Upper lobe of left lung (tissue), 6 donors: ENCODE results near the gene SLC30A1. TPM values are rescaled to one million over a fixed set of nuclear protein-coding genes. Genes with fewer than 3 reads are reported as not detected.

Experiments
- ATAC-seq, 2 donors: fragments of 200-7000 bp; cut with Tn5 transposase; one replicate each; pipeline ENCODE4 v1.9.1; 2022; ENCODE audit warnings: mild to moderate bottlenecking in 2 of 2, moderate library complexity in 2 of 2; ENCODE audit not compliant: low FRiP score in 2 of 2
- DNase-seq, 2 donors: peaks; one replicate each; pipeline ENCODE4 v3.0.0-alpha.2; 2019 to 2020
- H3K27ac ChIP-seq, 4 donors: fragments of 200-600 bp; sonication (generic); one replicate each; pipeline ENCODE4 v1.5.1; 2016 to 2019
- H3K27me3 ChIP-seq, 4 donors: fragments of 200-600 bp; sonication (generic); one replicate each; pipeline ENCODE4 v1.5.1; 2017 to 2019
- H3K36me3 ChIP-seq, 4 donors: fragments of 200-600 bp; sonication (generic); one replicate each; pipeline ENCODE4 v1.5.1; 2016 to 2019
- H3K4me1 ChIP-seq, 4 donors: fragments of 200-600 bp; sonication (generic); one replicate each; pipeline ENCODE4 v1.5.1; 2018 to 2019
- H3K4me3 ChIP-seq, 4 donors: fragments of 200-600 bp; sonication (generic); one replicate each; pipeline ENCODE4 v1.5.1; 2017 to 2019; ENCODE audit warnings: mild to moderate bottlenecking in 2 of 4, moderate library complexity in 1 of 4
- H3K9me3 ChIP-seq, 4 donors: fragments of 200-600 bp; sonication (generic); one replicate each; pipeline ENCODE4 v1.5.1; 2018 to 2019
- CTCF ChIP-seq, 6 experiments: fragments of 450-650 bp in 4 of 6; fragments of 200-600 bp in 2 of 6; sonication (generic) in 2 of 6; IDR thresholded peaks; one replicate each; pipeline ENCODE4 v1.5.1; 2016 to 2019; ENCODE audit warnings: antibody characterized with exemption in 6 of 6
- EP300 ChIP-seq, 4 donors: sonication (generic); formaldehyde crosslinking; IDR thresholded peaks; one replicate each; pipeline ENCODE4 v1.5.1; 2017; ENCODE audit warnings: antibody characterized with exemption in 4 of 4, control low read depth in 2 of 4
- POLR2A ChIP-seq, 4 donors: fragments of 450-650 bp; IDR thresholded peaks; one replicate each; pipeline ENCODE4 v1.5.1; 2016 to 2017; ENCODE audit warnings: antibody characterized with exemption in 4 of 4, mild to moderate bottlenecking in 2 of 4
- POLR2AphosphoS5 ChIP-seq, 2 donors: sonication (generic); formaldehyde crosslinking; IDR thresholded peaks; one replicate each; pipeline ENCODE4 v1.5.1; 2017; ENCODE audit warnings: antibody characterized with exemption in 2 of 2
- WGBS, 2 donors: methylation state at CpG; one replicate each; pipeline ENCODE4 v1.1.5; 2017 to 2018; 5-methylcytosine and 5-hydroxymethylcytosine counted together
- total RNA-seq, 6 donors: library from RNA; depleted of rRNA in 4 of 6; stranded (reverse); fragments of >200 nt in 4 of 6; gene quantifications; one replicate each; pipeline versions ENCODE4 v1.1.0 to v1.2.1, GENCODE V29; 2016 to 2021
- donor health status: DM: no; HTN: no; CAD: no; lungs with moderate emphysema.
- donor health status: DM: no; HTN: yes; CAD: no; lungs with severe emphysema.

The SLC30A1 gene
- total RNA-seq, 6 donors from 2014 or later, result 3.1 to 19.2 (median 13.2) TPM

GRCh38 chr1:211559222-211560010, 19.5 kb downstream of the SLC30A1 start:
- 74 to 75% methylated on average over 8 to 9 of the region's 9 CpGs for WGBS, 2 donors
- H3K27ac ChIP-seq, result no peak overlapping the region
- no peaks in the 10 kb centered on the region for H3K4me1 ChIP-seq
- H3K9me3 ChIP-seq, result no peaks in the 10 kb centered on the region
- TF ChIP-seq CTCF (IDR thresholded peaks at IDR 0.05) (no peak), EP300 (IDR thresholded peaks at IDR 0.05) (no peak), POLR2AphosphoS5 (IDR thresholded peaks at IDR 0.05) (no peak), POLR2A (IDR thresholded peaks at IDR 0.05) (no peak)
- H3K27me3 ChIP-seq, result no peaks in the 10 kb centered on the region
- H3K36me3 ChIP-seq, result no peaks in the 10 kb centered on the region
- no peak for DNase-seq
- H3K4me3 ChIP-seq, result no peak overlapping the region
- no peak for ATAC-seq

- Histone ChIP-seq H3K4me1 (no peaks in the 10 kb centered on the region), H3K9me3 (no peaks in the 10 kb centered on the region), H3K27ac (no peak overlapping the region), H3K27me3 (no peaks in the 10 kb centered on the region), H3K36me3 (no peaks in the 10 kb centered on the region), H3K4me3 (no peak overlapping the region)
- DNase-seq, result no peak
- no peak for ATAC-seq
- WGBS, 2 donors, result 89 to 95% methylated on average over 8 of the region's 8 CpGs
- TF ChIP-seq POLR2AphosphoS5 (IDR thresholded peaks at IDR 0.05) (no peak), POLR2A (IDR thresholded peaks at IDR 0.05) (no peak), CTCF (IDR thresholded peaks at IDR 0.05) (no peak), EP300 (IDR thresholded peaks at IDR 0.05) (no peak)
Measured at GRCh38 chr1:211557894-211558625, 20.9 kb downstream of the SLC30A1 start.

- Histone ChIP-seq H3K4me3 (no peak overlapping the region), H3K4me1 (peaks cover 0 to 9% (median 7%) of the 10 kb centered on the region in 4 donors), H3K9me3 (no peaks in the 10 kb centered on the region), H3K27ac (no peak overlapping the region), H3K27me3 (no peaks in the 10 kb centered on the region), H3K36me3 (no peaks in the 10 kb centered on the region)
- ATAC-seq, result no peak
- DNase-seq, result no peak
- TF ChIP-seq EP300 (IDR thresholded peaks at IDR 0.05), result no peak
- 94% methylated on average over 2 of the region's 2 CpGs for WGBS, 2 donors
Measured at GRCh38 chr1:211553549-211553948, 25.4 kb downstream of the SLC30A1 start.

- Histone ChIP-seq H3K27ac (no peak overlapping the region), H3K4me3 (no peak overlapping the region), H3K27me3 (no peaks in the 10 kb centered on the region), H3K4me1 (peaks cover 0 to 9% (median 7%) of the 10 kb centered on the region in 4 donors), H3K36me3 (no peaks in the 10 kb centered on the region), H3K9me3 (no peaks in the 10 kb centered on the region)
- DNase-seq (peak in 1 of 2 donors; percentile 46), ATAC-seq (no peak)
- 24 to 35% methylated on average over 12 of the region's 12 CpGs for WGBS, 2 donors
- TF ChIP-seq EP300 (IDR thresholded peaks at IDR 0.05) (no peak), POLR2AphosphoS5 (IDR thresholded peaks at IDR 0.05) (no peak), CTCF (IDR thresholded peaks at IDR 0.05) (no peak), POLR2A (IDR thresholded peaks at IDR 0.05) (no peak)
Measured at GRCh38 chr1:211551638-211552460, 27.1 kb downstream of the SLC30A1 start.
